ENCODE results near the gene ARFIP1.

ARFIP1 gene

GRCh38 chr4:152780267-152780778 is 569 bp downstream of the ARFIP1 start:
- TF ChIP-seq TAF1 (IDR thresholded peaks at IDR 0.05; ENCODE audit: borderline replicate concordance, insufficient read depth, low read length): no peak
- no peak for TF ChIP-seq SIN3A (IDR thresholded peaks at IDR 0.05; ENCODE audit: borderline replicate concordance, insufficient read depth, low read length)
- TF ChIP-seq POLR2AphosphoS5 (IDR thresholded peaks at IDR 0.05; ENCODE audit: low read depth, low read length): no peak
- TF ChIP-seq, protein P1, sequence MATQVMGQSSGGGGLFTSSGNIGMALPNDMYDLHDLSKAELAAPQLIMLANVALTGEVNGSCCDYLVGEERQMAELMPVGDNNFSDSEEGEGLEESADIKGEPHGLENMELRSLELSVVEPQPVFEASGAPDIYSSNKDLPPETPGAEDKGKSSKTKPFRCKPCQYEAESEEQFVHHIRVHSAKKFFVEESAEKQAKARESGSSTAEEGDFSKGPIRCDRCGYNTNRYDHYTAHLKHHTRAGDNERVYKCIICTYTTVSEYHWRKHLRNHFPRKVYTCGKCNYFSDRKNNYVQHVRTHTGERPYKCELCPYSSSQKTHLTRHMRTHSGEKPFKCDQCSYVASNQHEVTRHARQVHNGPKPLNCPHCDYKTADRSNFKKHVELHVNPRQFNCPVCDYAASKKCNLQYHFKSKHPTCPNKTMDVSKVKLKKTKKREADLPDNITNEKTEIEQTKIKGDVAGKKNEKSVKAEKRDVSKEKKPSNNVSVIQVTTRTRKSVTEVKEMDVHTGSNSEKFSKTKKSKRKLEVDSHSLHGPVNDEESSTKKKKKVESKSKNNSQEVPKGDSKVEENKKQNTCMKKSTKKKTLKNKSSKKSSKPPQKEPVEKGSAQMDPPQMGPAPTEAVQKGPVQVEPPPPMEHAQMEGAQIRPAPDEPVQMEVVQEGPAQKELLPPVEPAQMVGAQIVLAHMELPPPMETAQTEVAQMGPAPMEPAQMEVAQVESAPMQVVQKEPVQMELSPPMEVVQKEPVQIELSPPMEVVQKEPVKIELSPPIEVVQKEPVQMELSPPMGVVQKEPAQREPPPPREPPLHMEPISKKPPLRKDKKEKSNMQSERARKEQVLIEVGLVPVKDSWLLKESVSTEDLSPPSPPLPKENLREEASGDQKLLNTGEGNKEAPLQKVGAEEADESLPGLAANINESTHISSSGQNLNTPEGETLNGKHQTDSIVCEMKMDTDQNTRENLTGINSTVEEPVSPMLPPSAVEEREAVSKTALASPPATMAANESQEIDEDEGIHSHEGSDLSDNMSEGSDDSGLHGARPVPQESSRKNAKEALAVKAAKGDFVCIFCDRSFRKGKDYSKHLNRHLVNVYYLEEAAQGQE (IDR thresholded peaks at IDR 0.05; ENCODE audit: insufficient read depth in 1 of 2, low read depth in 2 of 2, low read length in 2 of 2): no peak
- no peak for TF ChIP-seq FOXP2 (optimal IDR thresholded peaks at IDR 0.05; ENCODE audit: borderline replicate concordance, extremely low read depth, extremely low read length, insufficient read depth)

GRCh38 chr4:152784490-152785350 is 5.0 kb downstream of the ARFIP1 start:
- TF ChIP-seq, protein P1 (IDR thresholded peaks at IDR 0.05; ENCODE audit: insufficient read depth in 1 of 2, low read depth in 2 of 2, low read length in 2 of 2): no peak
- TF ChIP-seq TAF1 (IDR thresholded peaks at IDR 0.05; ENCODE audit: borderline replicate concordance, insufficient read depth, low read length) (no peak), POLR2AphosphoS5 (IDR thresholded peaks at IDR 0.05; ENCODE audit: low read depth, low read length) (no peak), FOXP2 (optimal IDR thresholded peaks at IDR 0.05; ENCODE audit: borderline replicate concordance, extremely low read depth, extremely low read length, insufficient read depth) (no peak), SIN3A (IDR thresholded peaks at IDR 0.05; ENCODE audit: borderline replicate concordance, insufficient read depth, low read length) (no peak)

- TF ChIP-seq FOXP2 (optimal IDR thresholded peaks at IDR 0.05; ENCODE audit: borderline replicate concordance, extremely low read depth, extremely low read length, insufficient read depth) (no peak), TAF1 (IDR thresholded peaks at IDR 0.05; ENCODE audit: borderline replicate concordance, insufficient read depth, low read length) (no peak), SIN3A (IDR thresholded peaks at IDR 0.05; ENCODE audit: borderline replicate concordance, insufficient read depth, low read length) (no peak)
- TF ChIP-seq, protein P1 (IDR thresholded peaks at IDR 0.05; ENCODE audit: insufficient read depth in 1 of 2, low read depth in 2 of 2, low read length in 2 of 2): no peak
These were observed 6.2 kb downstream of the ARFIP1 start for GRCh38 chr4:152785639-152786615.

DNA sequence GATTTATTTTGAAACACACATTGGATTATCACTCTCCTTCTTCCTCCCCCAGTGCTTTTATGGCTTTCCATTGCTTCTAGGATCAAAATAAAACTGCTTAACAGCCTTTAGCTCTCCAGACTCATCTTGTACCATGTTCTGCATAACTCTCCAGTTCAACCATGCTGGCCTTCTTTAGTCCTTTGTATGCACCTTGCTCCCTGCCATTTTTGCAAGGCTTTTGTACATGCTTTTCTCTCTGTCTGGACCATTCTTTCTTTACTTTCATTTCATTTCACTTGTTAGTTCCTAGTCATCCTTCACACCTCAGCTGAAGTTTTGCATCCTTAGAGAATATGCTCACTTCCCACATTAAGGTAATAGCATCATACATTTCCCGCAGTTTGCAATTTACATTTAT is 6.9 kb downstream of the ARFIP1 start:
- TF ChIP-seq POLR2AphosphoS5 (IDR thresholded peaks at IDR 0.05; ENCODE audit: low read depth, low read length) (no peak), FOXP2 (optimal IDR thresholded peaks at IDR 0.05; ENCODE audit: borderline replicate concordance, extremely low read depth, extremely low read length, insufficient read depth) (no peak), SIN3A (IDR thresholded peaks at IDR 0.05; ENCODE audit: borderline replicate concordance, insufficient read depth, low read length) (no peak), TAF1 (IDR thresholded peaks at IDR 0.05; ENCODE audit: borderline replicate concordance, insufficient read depth, low read length) (no peak)
- TF ChIP-seq, protein P1 (IDR thresholded peaks at IDR 0.05; ENCODE audit: insufficient read depth in 1 of 2, low read depth in 2 of 2, low read length in 2 of 2): no peak

All from PFSK-1 (cell line).